Bronchial epithelial cell (primary cell): ENCODE results near the gene CCL4. TPM values are rescaled to one million over a fixed set of nuclear protein-coding genes. Genes with fewer than 3 reads are reported as not detected.

Experiments
- DNase-seq: peaks from one replicate; pipeline ENCODE4 v3.0.0-alpha.2; 2010; ENCODE audit warnings: low read depth
- FAIRE-seq: peaks from 2 replicates; lab custom pipeline; 2011; peaks lifted over from hg19 to GRCh38; lab: Jason Lieb, UNC
- H3K27me3 ChIP-seq: 2 replicates; pipeline ENCODE4 v1.5.1; 2011; ENCODE audit warnings: low read length; ENCODE audit not compliant: control insufficient read depth, insufficient read depth
- H3K36me3 ChIP-seq: 2 replicates; pipeline ENCODE4 v1.5.1; 2011; ENCODE audit warnings: low read length; ENCODE audit not compliant: control insufficient read depth, insufficient read depth
- H3K4me3 ChIP-seq: 2 replicates; pipeline ENCODE4 v1.5.1; 2011; ENCODE audit warnings: mild to moderate bottlenecking, low read depth, low read length, control low read depth
- total RNA-seq: library from RNA; depleted of rRNA; stranded (reverse); fragments of >200 nt; gene quantifications from 2 replicates; pipeline ENCODE4 v1.2.1, GENCODE V29; 2014
- TF ChIP-seq, protein P1 (sequence below): IDR thresholded peaks from 2 replicates; pipeline ENCODE4 v1.5.1; 2011; ENCODE audit warnings: mild to moderate bottlenecking, moderate library complexity, low read length, control low read depth, inconsistent platforms; ENCODE audit not compliant: insufficient read depth, severe bottlenecking

CCL4 gene
- total RNA-seq, 1 donor from 2014 or later: not detected

GRCh38 chr17:36063786-36064541 lies 39.7 kb upstream of the CCL4 start, which contains the start of gene CCL18:
CCL18 (plus strand) TSS chr17:36064272; CDS start chr17:36064343, 71 bp downstream.
- DNase-seq: no peak
- no peak for FAIRE-seq
- no peak within 1 kb of the TSS for H3K4me3 ChIP-seq
- TF ChIP-seq, protein P1, sequence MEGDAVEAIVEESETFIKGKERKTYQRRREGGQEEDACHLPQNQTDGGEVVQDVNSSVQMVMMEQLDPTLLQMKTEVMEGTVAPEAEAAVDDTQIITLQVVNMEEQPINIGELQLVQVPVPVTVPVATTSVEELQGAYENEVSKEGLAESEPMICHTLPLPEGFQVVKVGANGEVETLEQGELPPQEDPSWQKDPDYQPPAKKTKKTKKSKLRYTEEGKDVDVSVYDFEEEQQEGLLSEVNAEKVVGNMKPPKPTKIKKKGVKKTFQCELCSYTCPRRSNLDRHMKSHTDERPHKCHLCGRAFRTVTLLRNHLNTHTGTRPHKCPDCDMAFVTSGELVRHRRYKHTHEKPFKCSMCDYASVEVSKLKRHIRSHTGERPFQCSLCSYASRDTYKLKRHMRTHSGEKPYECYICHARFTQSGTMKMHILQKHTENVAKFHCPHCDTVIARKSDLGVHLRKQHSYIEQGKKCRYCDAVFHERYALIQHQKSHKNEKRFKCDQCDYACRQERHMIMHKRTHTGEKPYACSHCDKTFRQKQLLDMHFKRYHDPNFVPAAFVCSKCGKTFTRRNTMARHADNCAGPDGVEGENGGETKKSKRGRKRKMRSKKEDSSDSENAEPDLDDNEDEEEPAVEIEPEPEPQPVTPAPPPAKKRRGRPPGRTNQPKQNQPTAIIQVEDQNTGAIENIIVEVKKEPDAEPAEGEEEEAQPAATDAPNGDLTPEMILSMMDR: no peak
- no peaks in the 10 kb centered on the region for H3K27me3 ChIP-seq
- no peaks in the 10 kb centered on the region for H3K36me3 ChIP-seq

DNA sequence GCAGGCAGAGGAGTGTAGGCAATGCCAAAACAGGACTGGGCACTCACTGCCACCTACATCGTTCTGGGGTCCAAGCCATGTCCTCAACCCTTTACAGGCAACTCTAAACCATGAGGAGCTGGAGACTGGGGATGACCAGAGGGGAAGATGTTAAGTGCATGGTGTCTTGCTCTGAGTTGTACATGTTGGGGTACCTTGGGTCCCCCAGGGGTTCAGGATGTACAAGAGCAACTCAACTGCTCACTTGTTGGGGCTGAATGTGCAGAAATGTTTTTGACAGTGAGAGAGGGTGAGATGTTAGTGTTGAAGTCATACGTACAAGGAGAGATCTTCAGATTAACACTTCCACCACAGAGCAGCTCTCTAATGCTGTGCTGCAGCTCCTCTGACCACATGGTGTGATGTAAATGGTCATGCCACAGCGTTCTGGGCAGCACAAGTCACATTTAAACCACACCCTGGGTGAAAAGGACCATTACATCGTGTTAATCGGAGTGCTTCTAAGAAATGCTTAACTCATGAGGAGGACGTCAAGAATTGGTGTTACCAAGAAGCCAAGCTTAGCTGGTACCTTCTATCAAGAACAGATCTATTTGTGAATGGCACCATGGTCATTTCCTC lies 37.2 kb upstream of the CCL4 start:
- TF ChIP-seq, protein P1: no peak
- H3K4me3 ChIP-seq: no peak overlapping the region
- H3K27me3 ChIP-seq: no peaks in the 10 kb centered on the region
- no peaks in the 10 kb centered on the region for H3K36me3 ChIP-seq
- DNase-seq (no peak), FAIRE-seq (no peak)

- TF ChIP-seq, protein P1: no peak
- no peak overlapping the region for H3K4me3 ChIP-seq
- no peaks in the 10 kb centered on the region for H3K36me3 ChIP-seq
- DNase-seq (no peak), FAIRE-seq (no peak)
- no peaks in the 10 kb centered on the region for H3K27me3 ChIP-seq
These were observed 35.1 kb upstream of the CCL4 start for GRCh38 chr17:36068524-36068923.

GRCh38 chr17:36069136-36069535 lies 34.5 kb upstream of the CCL4 start:
- peak; percentile 27 for DNase-seq
- Histone ChIP-seq H3K4me3 (no peak overlapping the region), H3K36me3 (no peaks in the 10 kb centered on the region), H3K27me3 (no peaks in the 10 kb centered on the region)
- FAIRE-seq: no peak
- TF ChIP-seq, protein P1: no peak

GRCh38 chr17:36070427-36070826 lies 33.2 kb upstream of the CCL4 start:
- Histone ChIP-seq H3K27me3 (no peaks in the 10 kb centered on the region), H3K4me3 (no peak overlapping the region), H3K36me3 (no peaks in the 10 kb centered on the region)
- TF ChIP-seq, protein P1: no peak
- DNase-seq: no peak
- FAIRE-seq: no peak
